A673 (cell line): ENCODE measurements around the gene RAB14.

Source experiments
- EZH2 ChIP-seq: fragments of 200-600 bp; sonication (generic); IDR thresholded peaks from 2 replicates; pipeline ENCODE4 v1.6.1; 2017; ENCODE audit warnings: borderline replicate concordance, low read depth, mild to moderate bottlenecking, mixed read lengths, antibody characterized with exemption, low read length; ENCODE audit not compliant: poor library complexity, severe bottlenecking
- TF ChIP-seq, protein P1 (sequence below): fragments of 300-800, 200-600 bp; sonication (generic); conservative IDR thresholded peaks from 2 replicates; pipeline ENCODE4 v1.5.1; 2017; ENCODE audit warnings: low read depth, mild to moderate bottlenecking, antibody characterized with exemption, low read length, moderate library complexity, mixed read lengths

DNA sequence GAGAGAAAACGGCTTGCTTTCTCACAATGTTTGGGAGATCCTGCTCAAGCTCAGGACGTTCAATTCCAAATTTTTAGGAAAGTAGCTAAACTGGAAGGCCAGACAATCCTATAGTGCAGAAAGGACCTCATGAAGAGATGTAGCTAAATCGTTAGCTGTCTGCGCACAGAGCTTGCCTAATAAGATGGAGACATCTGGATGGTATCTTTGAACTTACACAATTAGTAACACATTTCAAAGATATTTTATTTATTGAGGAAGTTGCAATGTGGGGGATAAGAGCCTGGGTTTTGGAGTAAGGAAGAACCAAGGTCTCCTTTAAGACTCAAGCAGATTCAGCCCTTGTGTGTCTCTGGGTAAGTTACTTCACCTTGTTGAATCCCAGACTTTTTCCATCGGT, 28.6 kb upstream of the RAB14 start:
- TF ChIP-seq, protein P1, sequence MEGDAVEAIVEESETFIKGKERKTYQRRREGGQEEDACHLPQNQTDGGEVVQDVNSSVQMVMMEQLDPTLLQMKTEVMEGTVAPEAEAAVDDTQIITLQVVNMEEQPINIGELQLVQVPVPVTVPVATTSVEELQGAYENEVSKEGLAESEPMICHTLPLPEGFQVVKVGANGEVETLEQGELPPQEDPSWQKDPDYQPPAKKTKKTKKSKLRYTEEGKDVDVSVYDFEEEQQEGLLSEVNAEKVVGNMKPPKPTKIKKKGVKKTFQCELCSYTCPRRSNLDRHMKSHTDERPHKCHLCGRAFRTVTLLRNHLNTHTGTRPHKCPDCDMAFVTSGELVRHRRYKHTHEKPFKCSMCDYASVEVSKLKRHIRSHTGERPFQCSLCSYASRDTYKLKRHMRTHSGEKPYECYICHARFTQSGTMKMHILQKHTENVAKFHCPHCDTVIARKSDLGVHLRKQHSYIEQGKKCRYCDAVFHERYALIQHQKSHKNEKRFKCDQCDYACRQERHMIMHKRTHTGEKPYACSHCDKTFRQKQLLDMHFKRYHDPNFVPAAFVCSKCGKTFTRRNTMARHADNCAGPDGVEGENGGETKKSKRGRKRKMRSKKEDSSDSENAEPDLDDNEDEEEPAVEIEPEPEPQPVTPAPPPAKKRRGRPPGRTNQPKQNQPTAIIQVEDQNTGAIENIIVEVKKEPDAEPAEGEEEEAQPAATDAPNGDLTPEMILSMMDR: no peak
- no peak for TF ChIP-seq EZH2
